ENCODE measurements around the gene FAM186B. TPM values are rescaled to one million over a fixed set of nuclear protein-coding genes. Genes with fewer than 3 reads are reported as not detected.

The FAM186B gene
- total RNA-seq, 1 donor from 2014 or later = 0.75 TPM

GRCh38 chr12:49588721-49589516, 16.5 kb downstream of the FAM186B start:
- ATAC-seq (no peak), DNase-seq (no peak)
- Histone ChIP-seq H3K27me3 (no peaks in the 10 kb centered on the region), H3K27ac (no peak overlapping the region), H3K4me1 (no peaks in the 10 kb centered on the region), H3K9me3 (no peaks in the 10 kb centered on the region), H3K36me3 (no peaks in the 10 kb centered on the region), H3K4me3 (no peak overlapping the region)
- TF ChIP-seq, protein P1, sequence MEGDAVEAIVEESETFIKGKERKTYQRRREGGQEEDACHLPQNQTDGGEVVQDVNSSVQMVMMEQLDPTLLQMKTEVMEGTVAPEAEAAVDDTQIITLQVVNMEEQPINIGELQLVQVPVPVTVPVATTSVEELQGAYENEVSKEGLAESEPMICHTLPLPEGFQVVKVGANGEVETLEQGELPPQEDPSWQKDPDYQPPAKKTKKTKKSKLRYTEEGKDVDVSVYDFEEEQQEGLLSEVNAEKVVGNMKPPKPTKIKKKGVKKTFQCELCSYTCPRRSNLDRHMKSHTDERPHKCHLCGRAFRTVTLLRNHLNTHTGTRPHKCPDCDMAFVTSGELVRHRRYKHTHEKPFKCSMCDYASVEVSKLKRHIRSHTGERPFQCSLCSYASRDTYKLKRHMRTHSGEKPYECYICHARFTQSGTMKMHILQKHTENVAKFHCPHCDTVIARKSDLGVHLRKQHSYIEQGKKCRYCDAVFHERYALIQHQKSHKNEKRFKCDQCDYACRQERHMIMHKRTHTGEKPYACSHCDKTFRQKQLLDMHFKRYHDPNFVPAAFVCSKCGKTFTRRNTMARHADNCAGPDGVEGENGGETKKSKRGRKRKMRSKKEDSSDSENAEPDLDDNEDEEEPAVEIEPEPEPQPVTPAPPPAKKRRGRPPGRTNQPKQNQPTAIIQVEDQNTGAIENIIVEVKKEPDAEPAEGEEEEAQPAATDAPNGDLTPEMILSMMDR (IDR thresholded peaks at IDR 0.05) = no peak
- intact Hi-C loops (cut with DNase I) = no loop called here

DNA sequence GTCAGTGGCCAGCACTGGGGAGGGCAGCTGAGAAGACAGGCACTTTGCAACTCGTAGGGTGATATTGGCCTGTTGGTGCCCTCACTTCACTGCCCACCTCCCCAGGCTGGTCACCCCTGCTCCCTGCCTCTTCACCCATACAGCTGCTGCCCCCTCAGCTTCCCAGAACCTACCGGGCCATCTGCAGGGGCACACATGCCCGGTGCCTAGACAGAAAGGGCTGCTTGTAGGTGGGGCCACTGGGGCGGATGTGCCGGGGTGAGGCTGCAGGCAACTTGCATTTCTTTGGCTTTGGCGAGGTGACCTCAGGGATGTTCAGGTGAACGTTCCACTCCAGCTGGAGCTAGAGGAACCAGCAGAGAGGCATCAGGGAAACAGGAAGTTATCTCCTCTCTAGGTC, 17.2 kb downstream of the FAM186B start:
- no peak for ATAC-seq
- Histone ChIP-seq H3K9me3 (no peaks in the 10 kb centered on the region), H3K4me1 (no peaks in the 10 kb centered on the region), H3K4me3 (no peak overlapping the region), H3K36me3 (no peaks in the 10 kb centered on the region), H3K27me3 (no peaks in the 10 kb centered on the region), H3K27ac (no peak overlapping the region)
- intact Hi-C loops (cut with DNase I) = no loop called here
- DNase-seq = no peak
- TF ChIP-seq, protein P1 (IDR thresholded peaks at IDR 0.05) = no peak

DNA sequence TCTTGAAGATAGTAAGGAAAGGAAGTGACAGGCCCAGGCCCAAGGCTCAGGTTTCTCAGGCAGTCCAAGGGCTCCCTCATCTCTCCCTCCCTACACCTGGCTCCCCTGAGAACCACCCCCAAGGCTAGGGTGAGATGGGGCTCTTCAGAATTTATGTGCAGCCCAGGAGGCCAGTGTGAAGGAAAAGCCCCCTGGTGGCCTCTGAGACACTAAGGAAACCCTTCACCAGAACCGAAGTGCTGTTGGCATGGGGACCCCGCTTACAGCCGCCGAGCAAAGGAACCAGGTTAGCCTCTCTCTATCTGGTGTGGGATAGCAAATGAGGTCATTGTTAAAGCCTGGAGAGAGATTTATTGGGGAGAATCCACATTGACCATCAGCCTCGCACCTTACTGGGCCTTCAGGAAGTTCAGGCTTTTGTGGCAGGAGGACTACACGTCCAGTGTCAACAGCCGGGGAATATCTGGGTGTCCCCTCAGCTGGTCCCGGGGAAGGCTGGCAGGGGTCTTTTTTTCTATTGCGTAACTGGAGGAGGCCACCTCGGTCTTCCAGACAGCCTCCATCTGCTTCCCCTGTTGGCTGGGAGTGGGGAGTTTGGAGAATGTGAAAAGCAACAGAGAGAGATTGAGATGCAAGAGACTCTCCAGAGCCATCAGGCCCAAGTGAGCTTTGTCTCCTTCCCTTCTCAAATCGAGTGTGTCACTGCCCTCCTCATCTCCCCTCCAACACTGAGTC, 18.1 kb downstream of the FAM186B start:
- peaks cover 6% of the 10 kb centered on the region for H3K4me1 ChIP-seq
- no peak overlapping the region for H3K4me3 ChIP-seq
- H3K27ac ChIP-seq = no peak overlapping the region
- ATAC-seq = no peak
- TF ChIP-seq, protein P1 (IDR thresholded peaks at IDR 0.05) = no peak
- no peak for DNase-seq
- intact Hi-C loops (cut with DNase I) = no loop called here
- no peaks in the 10 kb centered on the region for H3K9me3 ChIP-seq
- H3K36me3 ChIP-seq = no peaks in the 10 kb centered on the region
- no peaks in the 10 kb centered on the region for H3K27me3 ChIP-seq

- H3K9me3 ChIP-seq = no peaks in the 10 kb centered on the region
- intact Hi-C loops (cut with DNase I) = no loop called here
- ATAC-seq = no peak
- H3K36me3 ChIP-seq = no peaks in the 10 kb centered on the region
- no peak for DNase-seq
- TF ChIP-seq, protein P1 (IDR thresholded peaks at IDR 0.05) = no peak
- H3K4me1 ChIP-seq = peaks cover 9% of the 10 kb centered on the region
- no peaks in the 10 kb centered on the region for H3K27me3 ChIP-seq
- H3K27ac ChIP-seq = no peak overlapping the region
- H3K4me3 ChIP-seq = no peak overlapping the region
Observed at GRCh38 chr12:49585477-49586459, 19.7 kb downstream of the FAM186B start.

- peaks cover 14% of the 10 kb centered on the region for H3K4me1 ChIP-seq
- H3K36me3 ChIP-seq = no peaks in the 10 kb centered on the region
- intact Hi-C loops (cut with DNase I) = no loop called here
- no peak overlapping the region for H3K27ac ChIP-seq
- TF ChIP-seq, protein P1 (IDR thresholded peaks at IDR 0.05) = no peak
- ATAC-seq (no peak), DNase-seq (no peak)
- H3K27me3 ChIP-seq = no peaks in the 10 kb centered on the region
- H3K9me3 ChIP-seq = no peaks in the 10 kb centered on the region
- no peak overlapping the region for H3K4me3 ChIP-seq
Observed at GRCh38 chr12:49584591-49584990, 20.8 kb downstream of the FAM186B start.
